ENCODE data around the gene SLC22A13.
"Not testable (repeated sequence)": the region's sequence is repeated elsewhere in the genome, so short reads cannot be mapped to it uniquely, and the experiment has no call there.

SLC22A13 gene

GRCh38 chr3:38264353-38264771 is 1.2 kb upstream of the SLC22A13 start:
- DNase-seq (ENCODE audit: low read depth in 2 of 2, low spot score in 1 of 2): no peak

GRCh38 chr3:38264779-38265178 is 833 bp upstream of the SLC22A13 start:
- DNase-seq (ENCODE audit: low read depth in 2 of 2, low spot score in 1 of 2): no peak

GRCh38 chr3:38266810-38267209 is 1.2 kb downstream of the SLC22A13 start:
- no peak for DNase-seq (ENCODE audit: low read depth in 2 of 2, low spot score in 1 of 2)

- no peak for DNase-seq (ENCODE audit: low read depth in 2 of 2, low spot score in 1 of 2)
Observed at GRCh38 chr3:38267662-38268061, 2.0 kb downstream of the SLC22A13 start.

GRCh38 chr3:38268087-38268486 is 2.5 kb downstream of the SLC22A13 start:
- DNase-seq (ENCODE audit: low read depth in 2 of 2, low spot score in 1 of 2): no peak

- no peak for DNase-seq (ENCODE audit: low read depth in 2 of 2, low spot score in 1 of 2)
Observed at GRCh38 chr3:38268522-38268921, 2.9 kb downstream of the SLC22A13 start.

- no peak for DNase-seq (ENCODE audit: low read depth in 2 of 2, low spot score in 1 of 2)
Observed at GRCh38 chr3:38270606-38271005, 5.0 kb downstream of the SLC22A13 start.

- DNase-seq (ENCODE audit: low read depth in 2 of 2, low spot score in 1 of 2): no peak
Observed at GRCh38 chr3:38271553-38271952, 5.9 kb downstream of the SLC22A13 start.

- DNase-seq (ENCODE audit: low read depth in 2 of 2, low spot score in 1 of 2): no peak
Observed at GRCh38 chr3:38274864-38275649, 9.4 kb downstream of the SLC22A13 start.

- no peak for DNase-seq (ENCODE audit: low read depth in 2 of 2, low spot score in 1 of 2)
Observed at GRCh38 chr3:38275658-38276057, 10.0 kb downstream of the SLC22A13 start.

GRCh38 chr3:38276081-38276916 is 10.7 kb downstream of the SLC22A13 start:
- no peak for DNase-seq (ENCODE audit: low read depth in 2 of 2, low spot score in 1 of 2)

GRCh38 chr3:38276917-38277630 is 11.5 kb downstream of the SLC22A13 start:
- no peak for DNase-seq (ENCODE audit: low read depth in 2 of 2, low spot score in 1 of 2)

GRCh38 chr3:38278841-38279240 is 13.2 kb downstream of the SLC22A13 start:
- no peak for DNase-seq (ENCODE audit: low read depth in 2 of 2, low spot score in 1 of 2)

- DNase-seq (ENCODE audit: low read depth in 2 of 2, low spot score in 1 of 2): no peak
Observed at GRCh38 chr3:38281895-38282686, 16.5 kb downstream of the SLC22A13 start, which contains the start of gene SLC22A14. Gene SLC22A14 (plus strand): TSS chr3:38282294. CDS start chr3:38306027, 23,733 bp downstream.

- DNase-seq (ENCODE audit: low read depth in 2 of 2, low spot score in 1 of 2): no peak
Observed at GRCh38 chr3:38283810-38284755, 18.5 kb downstream of the SLC22A13 start.

- no peak for DNase-seq (ENCODE audit: low read depth in 2 of 2, low spot score in 1 of 2)
Observed at GRCh38 chr3:38284756-38285150, 19.1 kb downstream of the SLC22A13 start.

- DNase-seq (ENCODE audit: low read depth in 2 of 2, low spot score in 1 of 2): not testable (repeated sequence)
Observed at GRCh38 chr3:38289286-38290217, 23.9 kb downstream of the SLC22A13 start.

GRCh38 chr3:38297053-38297452 is 31.4 kb downstream of the SLC22A13 start:
- DNase-seq (ENCODE audit: low read depth in 2 of 2, low spot score in 1 of 2): not testable (repeated sequence)
